H9 (cell line): ENCODE data around the gene OR2B2. TPM values are rescaled to one million over a fixed set of nuclear protein-coding genes. Genes with fewer than 3 reads are reported as not detected.

ENCODE experiments used
- DNase-seq: peaks from one replicate; pipeline ENCODE4 v3.0.0-alpha.2; 2017
- H2AFZ ChIP-seq: one replicate; pipeline ENCODE4 v1.6.1; 2013; ENCODE audit warnings: mild to moderate bottlenecking, low read length, control low read depth, moderate library complexity
- H2AK5ac ChIP-seq: 2 replicates; pipeline ENCODE4 v1.6.1; 2013; ENCODE audit warnings: low read length, control low read depth, mixed read lengths; ENCODE audit not compliant: insufficient read length
- H2BK120ac ChIP-seq: one replicate; pipeline ENCODE4 v1.6.1; 2013; ENCODE audit warnings: low read depth, mild to moderate bottlenecking, low read length, control low read depth, inconsistent platforms; ENCODE audit not compliant: poor library complexity, severe bottlenecking
- H2BK12ac ChIP-seq: 2 replicates; pipeline ENCODE4 v1.6.1; 2013; ENCODE audit warnings: low read length, control low read depth, mixed read lengths, low read depth; ENCODE audit not compliant: insufficient read length
- H2BK15ac ChIP-seq: 2 replicates; pipeline ENCODE4 v1.6.1; 2013; ENCODE audit warnings: low read depth, low read length, control low read depth
- H2BK20ac ChIP-seq: one replicate; pipeline ENCODE4 v1.6.1; 2013; ENCODE audit warnings: low read depth, mild to moderate bottlenecking, low read length, control low read depth, inconsistent platforms; ENCODE audit not compliant: poor library complexity, severe bottlenecking
- H2BK5ac ChIP-seq: 2 replicates; pipeline ENCODE4 v1.6.1; 2013; ENCODE audit warnings: low read length, control low read depth, mixed read lengths; ENCODE audit not compliant: insufficient read length
- H3K14ac ChIP-seq: 2 replicates; pipeline ENCODE4 v1.6.1; 2013; ENCODE audit warnings: low read length, control low read depth; ENCODE audit not compliant: insufficient read depth
- H3K18ac ChIP-seq: 2 replicates; pipeline ENCODE4 v1.6.1; 2013; ENCODE audit warnings: low read depth, mild to moderate bottlenecking, mixed read lengths, low read length, control low read depth; ENCODE audit not compliant: insufficient read length
- H3K23ac ChIP-seq: 2 replicates; pipeline ENCODE4 v1.6.1; 2013; ENCODE audit warnings: low read length, control low read depth, mixed read lengths, low read depth; ENCODE audit not compliant: insufficient read length
- H3K23me2 ChIP-seq: 2 replicates; pipeline ENCODE4 v1.6.1; 2013; ENCODE audit warnings: low read depth, mild to moderate bottlenecking, mixed read lengths, low read length, control low read depth; ENCODE audit not compliant: insufficient read length, poor library complexity, severe bottlenecking
- H3K27ac ChIP-seq: 2 replicates; pipeline ENCODE4 v1.5.1; 2013; ENCODE audit warnings: low read length, control low read depth, mixed read lengths, low read depth; ENCODE audit not compliant: insufficient read length
- H3K27me3 ChIP-seq: 2 replicates; pipeline ENCODE4 v1.6.1; 2013; ENCODE audit warnings: low read length, control low read depth, inconsistent platforms; ENCODE audit not compliant: insufficient read depth
- H3K4ac ChIP-seq: 2 replicates; pipeline ENCODE4 v1.6.1; 2013; ENCODE audit warnings: low read depth, mild to moderate bottlenecking, control low read depth, inconsistent platforms, low read length, moderate library complexity
- H3K4me1 ChIP-seq: 2 replicates; pipeline ENCODE4 v1.6.1; 2013; ENCODE audit warnings: low read length, control low read depth, inconsistent platforms; ENCODE audit not compliant: insufficient read depth
- H3K4me2 ChIP-seq: 2 replicates; pipeline ENCODE4 v1.6.1; 2013; ENCODE audit warnings: low read length, control low read depth, mixed read lengths; ENCODE audit not compliant: insufficient read length, insufficient read depth
- H3K56ac ChIP-seq: 2 replicates; pipeline ENCODE4 v1.6.1; 2013; ENCODE audit warnings: low read depth, mild to moderate bottlenecking, mixed read lengths, low read length, control low read depth; ENCODE audit not compliant: insufficient read length
- H3K79me1 ChIP-seq: 2 replicates; pipeline ENCODE4 v1.6.1; 2013; ENCODE audit warnings: low read depth, mild to moderate bottlenecking, moderate library complexity, low read length, control low read depth, inconsistent platforms; ENCODE audit not compliant: insufficient read depth, poor library complexity, severe bottlenecking
- H3K79me2 ChIP-seq: 2 replicates; pipeline ENCODE4 v1.6.1; 2013; ENCODE audit warnings: low read length, control low read depth, inconsistent platforms; ENCODE audit not compliant: insufficient read depth
- H3K9ac ChIP-seq: 2 replicates; pipeline ENCODE4 v1.6.1; 2013; ENCODE audit warnings: low read length, control low read depth, mixed read lengths; ENCODE audit not compliant: insufficient read length; ENCODE audit errors: extremely low read depth
- H3K9me3 ChIP-seq: one replicate; pipeline ENCODE4 v1.6.1; 2013; ENCODE audit warnings: low read depth, low read length, inconsistent platforms; ENCODE audit not compliant: control insufficient read depth
- H3T11ph ChIP-seq: one replicate; pipeline ENCODE4 v1.6.1; 2013; ENCODE audit warnings: mild to moderate bottlenecking, low read length, control low read depth, inconsistent platforms
- H4K20me1 ChIP-seq: one replicate; pipeline ENCODE4 v1.6.1; 2013; ENCODE audit not compliant: control insufficient read depth, insufficient read length, insufficient read depth
- H4K5ac ChIP-seq: 2 replicates; pipeline ENCODE4 v1.6.1; 2013; ENCODE audit warnings: low read depth, mild to moderate bottlenecking, mixed read lengths, low read length, control low read depth; ENCODE audit not compliant: insufficient read length
- H4K8ac ChIP-seq: replicated peaks from 2 replicates; pipeline ENCODE4 v1.6.1; 2013; ENCODE audit warnings: low read length, control low read depth, mixed read lengths, low read depth; ENCODE audit not compliant: insufficient read length
- H4K91ac ChIP-seq: 2 replicates; pipeline ENCODE4 v1.6.1; 2013; ENCODE audit warnings: low read depth, mild to moderate bottlenecking, moderate library complexity, mixed read lengths, low read length, control low read depth; ENCODE audit not compliant: insufficient read length
- H3K27ac Mint-ChIP-seq, 3 experiments: 2 replicates in 2 of 3; 3 replicates in 1 of 3; pipeline ENCODE4 v1.8.0; 2020 to 2021; ENCODE audit warnings: mixed read lengths in 3 of 3, mild to moderate bottlenecking in 1 of 3, moderate library complexity in 1 of 3
- H3K27me3 Mint-ChIP-seq: 2 replicates; pipeline ENCODE4 v1.8.0; 2021; ENCODE audit warnings: low read depth, mild to moderate bottlenecking, moderate library complexity, mixed read lengths
- H3K36me3 Mint-ChIP-seq, 3 experiments: 2 replicates in 2 of 3; 3 replicates in 1 of 3; pipeline ENCODE4 v1.8.0; 2020 to 2021; ENCODE audit warnings: low read depth in 3 of 3, mixed read lengths in 3 of 3; ENCODE audit not compliant: insufficient read depth in 1 of 3
- H3K4me1 Mint-ChIP-seq, 2 experiments: 2 replicates each; pipeline ENCODE4 v1.8.0; 2020; ENCODE audit warnings: mixed read lengths in 2 of 2
- H3K4me3 Mint-ChIP-seq, 2 experiments: 2 replicates in 1 of 2; 3 replicates in 1 of 2; pipeline ENCODE4 v1.8.0; 2020 to 2021; ENCODE audit warnings: mild to moderate bottlenecking in 2 of 2, mixed read lengths in 2 of 2, moderate library complexity in 1 of 2
- H3K9me3 Mint-ChIP-seq, 2 experiments: 2 replicates in 1 of 2; 3 replicates in 1 of 2; pipeline ENCODE4 v1.8.0; 2020; ENCODE audit warnings: mild to moderate bottlenecking in 2 of 2, mixed read lengths in 2 of 2, moderate library complexity in 1 of 2
- total RNA-seq: library from RNA; stranded (reverse); gene quantifications from 2 replicates; pipeline ENCODE4 v1.2.1, GENCODE V29; 2021
- TF ChIP-seq, protein P1 (sequence below): fragments of 200-600 bp; sonication (generic); conservative IDR thresholded peaks from 3 replicates; pipeline ENCODE4 v1.8.0; 2021; ENCODE audit warnings: antibody characterized with exemption, mild to moderate bottlenecking

The OR2B2 gene
- total RNA-seq, 1 experiment from 2014 or later, result not detected

DNA sequence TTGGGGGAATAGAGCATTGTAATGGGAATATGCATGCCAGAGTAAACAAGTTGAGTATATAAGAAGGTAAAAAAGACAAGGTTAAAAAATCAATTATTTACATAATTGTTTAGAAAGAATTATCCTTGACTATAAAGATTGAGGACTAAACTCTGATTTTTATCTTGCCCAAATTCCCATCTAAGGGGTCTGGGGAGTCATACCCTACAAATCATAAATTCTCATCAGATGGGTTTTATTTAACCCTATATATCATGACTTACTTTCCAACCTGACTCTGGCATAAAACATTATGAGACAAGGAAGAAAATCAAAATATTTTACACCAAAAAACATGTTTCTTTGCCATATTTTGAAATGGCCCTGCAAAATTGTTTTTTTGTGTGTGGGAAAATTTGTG lies 12.7 kb downstream of the OR2B2 start:
- H3T11ph ChIP-seq, result no peak overlapping the region
- H3K36me3 Mint-ChIP-seq, result no peaks in the 10 kb centered on the region
- no peak overlapping the region for H3K18ac ChIP-seq
- no peak overlapping the region for H3K4me2 ChIP-seq
- H2BK15ac ChIP-seq, result no peak overlapping the region
- no peak overlapping the region for H3K9ac ChIP-seq
- no peak overlapping the region for H4K8ac ChIP-seq
- no peak overlapping the region for H3K4ac ChIP-seq
- no peak overlapping the region for H3K4me3 Mint-ChIP-seq
- no peak overlapping the region for H3K56ac ChIP-seq
- no peak overlapping the region for H4K91ac ChIP-seq
- H2AFZ ChIP-seq, result no peak overlapping the region
- H3K27ac ChIP-seq, result no peak overlapping the region
- no peak overlapping the region for H4K5ac ChIP-seq
- no peak overlapping the region for H2BK12ac ChIP-seq
- no peaks in the 10 kb centered on the region; the same call in 1 of the 2 replicates for H3K4me1 ChIP-seq
- H2AK5ac ChIP-seq, result no peak overlapping the region
- H3K4me1 Mint-ChIP-seq, result peaks cover 26% of the 10 kb centered on the region in 2 experiments
- H3K23me2 ChIP-seq, result peaks cover 9% of the 10 kb centered on the region
- H3K27me3 ChIP-seq, result no peaks in the 10 kb centered on the region
- H3K27ac Mint-ChIP-seq, result no peak overlapping the region
- no peak overlapping the region for H3K23ac ChIP-seq
- no peaks in the 10 kb centered on the region for H4K20me1 ChIP-seq
- TF ChIP-seq, protein P1, sequence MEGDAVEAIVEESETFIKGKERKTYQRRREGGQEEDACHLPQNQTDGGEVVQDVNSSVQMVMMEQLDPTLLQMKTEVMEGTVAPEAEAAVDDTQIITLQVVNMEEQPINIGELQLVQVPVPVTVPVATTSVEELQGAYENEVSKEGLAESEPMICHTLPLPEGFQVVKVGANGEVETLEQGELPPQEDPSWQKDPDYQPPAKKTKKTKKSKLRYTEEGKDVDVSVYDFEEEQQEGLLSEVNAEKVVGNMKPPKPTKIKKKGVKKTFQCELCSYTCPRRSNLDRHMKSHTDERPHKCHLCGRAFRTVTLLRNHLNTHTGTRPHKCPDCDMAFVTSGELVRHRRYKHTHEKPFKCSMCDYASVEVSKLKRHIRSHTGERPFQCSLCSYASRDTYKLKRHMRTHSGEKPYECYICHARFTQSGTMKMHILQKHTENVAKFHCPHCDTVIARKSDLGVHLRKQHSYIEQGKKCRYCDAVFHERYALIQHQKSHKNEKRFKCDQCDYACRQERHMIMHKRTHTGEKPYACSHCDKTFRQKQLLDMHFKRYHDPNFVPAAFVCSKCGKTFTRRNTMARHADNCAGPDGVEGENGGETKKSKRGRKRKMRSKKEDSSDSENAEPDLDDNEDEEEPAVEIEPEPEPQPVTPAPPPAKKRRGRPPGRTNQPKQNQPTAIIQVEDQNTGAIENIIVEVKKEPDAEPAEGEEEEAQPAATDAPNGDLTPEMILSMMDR, result no peak
- no peak for DNase-seq
- no peaks in the 10 kb centered on the region for H3K79me1 ChIP-seq
- no peak overlapping the region for H3K14ac ChIP-seq
- peaks cover 2 to 3% of the 10 kb centered on the region in 2 experiments; a peak in 2 of 5 replicates for H3K9me3 Mint-ChIP-seq
- peaks cover 7% of the 10 kb centered on the region; the same call in 1 of the 2 replicates for H3K27me3 Mint-ChIP-seq
- H2BK120ac ChIP-seq, result no peak overlapping the region
- H3K9me3 ChIP-seq, result no peaks in the 10 kb centered on the region
- H2BK5ac ChIP-seq, result no peak overlapping the region
- no peak overlapping the region for H2BK20ac ChIP-seq
- no peaks in the 10 kb centered on the region for H3K79me2 ChIP-seq
